ENCODE data around the gene ANAPC15.
"Not testable (repeated sequence)": the region's sequence is repeated elsewhere in the genome, so short reads cannot be mapped to it uniquely, and the experiment has no call there.

Gene ANAPC15

GRCh38 chr11:72112143-72112977 is at the start of gene ANAPC15:
Gene ANAPC15, minus strand, starts transcription at chr11:72112695. Its CDS starts 1,419 bp downstream, at chr11:72111276.
- DNase-seq, result peak; percentile 98

GRCh38 chr11:72160319-72160718 is 47.8 kb upstream of the ANAPC15 start:
- DNase-seq, result no peak

DNA sequence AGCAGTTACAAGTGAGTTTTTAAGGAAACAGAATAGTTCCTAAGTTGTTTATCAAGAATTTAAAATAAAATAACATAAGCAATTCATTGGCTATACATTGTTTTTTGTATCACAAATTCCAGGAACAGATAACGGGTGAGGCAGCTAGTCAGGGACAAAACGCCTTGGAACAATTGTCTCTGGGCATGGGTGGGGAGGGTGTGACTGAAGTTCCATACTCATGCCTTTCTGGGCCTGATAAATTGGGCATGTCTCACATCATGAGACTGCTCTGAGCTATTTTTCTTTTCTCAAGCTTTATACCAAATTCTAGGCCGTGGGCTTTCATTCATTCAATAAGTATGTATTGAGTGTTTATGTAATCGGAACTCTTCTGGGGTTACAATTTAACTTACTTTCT is 44.6 kb upstream of the ANAPC15 start:
- no peak for DNase-seq

- no peak for DNase-seq
These were observed 43.3 kb upstream of the ANAPC15 start for GRCh38 chr11:72155751-72156150.

DNA sequence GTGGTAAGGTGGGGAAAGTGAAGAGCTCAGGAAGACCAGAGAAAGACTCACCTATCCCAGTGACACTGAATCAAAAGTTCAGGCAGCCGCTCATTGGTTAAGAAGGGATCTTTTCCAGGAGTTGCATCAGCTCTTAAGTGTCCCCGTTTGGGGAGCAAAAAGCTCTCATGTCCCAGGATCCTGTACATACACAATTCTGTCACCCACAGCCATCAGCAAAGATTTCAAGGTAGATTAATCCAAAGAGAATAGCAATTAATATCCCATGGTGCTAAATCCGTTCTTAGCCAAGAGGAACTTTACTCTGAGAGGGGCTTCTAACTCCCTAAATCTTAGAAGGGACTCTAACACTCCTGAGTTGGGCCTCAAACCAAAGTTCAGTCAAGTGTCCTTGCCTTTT is 42.3 kb upstream of the ANAPC15 start:
- DNase-seq, result no peak

DNA sequence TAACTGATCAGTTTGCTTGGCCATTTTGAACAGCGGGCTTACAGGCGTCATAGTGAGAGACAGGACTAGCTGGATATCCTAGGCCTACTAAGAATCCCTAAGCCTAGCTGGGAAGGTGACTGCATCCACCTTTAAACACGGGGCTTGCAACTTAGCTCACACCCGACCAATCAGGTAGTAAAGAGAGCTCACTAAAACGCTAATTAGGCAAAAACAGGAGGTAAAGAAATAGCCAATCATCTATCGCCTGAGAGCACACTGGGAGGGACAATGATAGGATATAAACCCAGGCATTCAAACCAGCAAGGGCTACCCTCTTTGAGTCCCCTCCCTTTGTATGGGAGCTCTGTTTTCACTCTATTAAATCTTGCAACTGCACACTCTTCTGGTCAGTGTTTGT is 41.4 kb upstream of the ANAPC15 start:
- not testable (repeated sequence) for DNase-seq

- DNase-seq, result no peak
These were observed 38.4 kb upstream of the ANAPC15 start for GRCh38 chr11:72150882-72151281.

GRCh38 chr11:72146625-72147024 is 34.1 kb upstream of the ANAPC15 start:
- no peak for DNase-seq

GRCh38 chr11:72144807-72145565 is 32.5 kb upstream of the ANAPC15 start:
- no peak for DNase-seq

DNA sequence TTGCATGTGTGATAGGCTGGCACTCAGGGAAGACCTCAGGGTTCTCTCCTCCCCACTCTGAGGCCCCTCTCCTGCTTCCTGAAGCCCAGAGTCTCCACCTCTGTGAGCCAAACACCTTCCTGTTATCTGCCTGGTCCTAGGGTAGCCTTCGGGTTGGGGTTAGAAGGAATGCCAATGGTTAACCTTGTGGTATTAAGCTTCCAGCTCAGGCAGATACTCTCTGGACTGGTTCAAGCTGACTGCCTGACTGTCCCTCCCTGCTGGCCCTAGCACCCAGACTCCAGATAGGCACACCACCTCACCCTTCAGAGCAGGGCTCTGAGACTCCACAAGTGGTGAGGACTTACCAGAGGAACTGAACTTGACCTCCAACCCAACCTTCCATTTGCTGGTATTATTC is 30.0 kb upstream of the ANAPC15 start:
- not testable (repeated sequence) for DNase-seq

DNA sequence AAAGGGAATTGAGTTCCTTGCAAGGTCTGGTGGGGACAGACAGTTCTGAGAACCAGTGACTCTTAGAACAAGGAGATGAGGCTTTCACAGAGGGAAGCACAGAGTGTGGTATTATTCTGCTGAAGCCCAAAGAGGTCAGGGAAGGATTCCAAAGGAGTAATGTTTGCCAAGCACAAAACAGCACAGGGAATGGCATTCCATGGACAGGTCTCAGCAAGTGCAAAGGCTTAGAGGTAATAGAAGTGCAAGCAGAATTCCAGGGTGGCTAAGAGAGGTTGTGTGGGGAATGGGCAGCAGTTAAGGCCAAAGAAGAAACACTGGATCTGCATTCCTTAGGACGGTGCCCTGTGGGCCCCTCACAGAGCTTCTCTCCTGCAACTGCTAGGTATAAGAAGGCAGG is 29.6 kb upstream of the ANAPC15 start:
- DNase-seq, result not testable (repeated sequence)

GRCh38 chr11:72141066-72141465 is 28.6 kb upstream of the ANAPC15 start:
- no peak for DNase-seq

DNA sequence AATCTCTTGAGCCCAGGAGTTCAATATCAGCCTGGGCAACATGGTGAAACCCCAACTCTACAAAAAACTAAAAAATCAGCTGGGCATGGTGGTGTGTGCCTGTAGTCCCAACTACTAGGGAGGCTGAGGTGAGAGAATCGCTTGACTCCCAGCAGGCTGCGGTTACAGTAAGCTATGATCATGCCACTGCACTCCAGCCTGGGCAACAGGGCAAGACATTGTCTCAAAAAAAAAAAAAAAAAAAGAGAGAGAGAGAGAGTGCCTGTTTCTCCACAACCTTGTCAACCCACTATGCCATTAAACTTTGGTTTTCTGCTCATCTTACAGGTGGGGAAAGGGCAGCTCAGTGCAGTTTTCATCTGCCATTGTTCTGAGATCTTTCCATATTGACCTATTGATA is 28.2 kb upstream of the ANAPC15 start:
- DNase-seq, result no peak

GRCh38 chr11:72139500-72139899 is 27.0 kb upstream of the ANAPC15 start:
- DNase-seq, result no peak

- DNase-seq, result no peak
These were observed 26.4 kb upstream of the ANAPC15 start for GRCh38 chr11:72138821-72139390.

DNA sequence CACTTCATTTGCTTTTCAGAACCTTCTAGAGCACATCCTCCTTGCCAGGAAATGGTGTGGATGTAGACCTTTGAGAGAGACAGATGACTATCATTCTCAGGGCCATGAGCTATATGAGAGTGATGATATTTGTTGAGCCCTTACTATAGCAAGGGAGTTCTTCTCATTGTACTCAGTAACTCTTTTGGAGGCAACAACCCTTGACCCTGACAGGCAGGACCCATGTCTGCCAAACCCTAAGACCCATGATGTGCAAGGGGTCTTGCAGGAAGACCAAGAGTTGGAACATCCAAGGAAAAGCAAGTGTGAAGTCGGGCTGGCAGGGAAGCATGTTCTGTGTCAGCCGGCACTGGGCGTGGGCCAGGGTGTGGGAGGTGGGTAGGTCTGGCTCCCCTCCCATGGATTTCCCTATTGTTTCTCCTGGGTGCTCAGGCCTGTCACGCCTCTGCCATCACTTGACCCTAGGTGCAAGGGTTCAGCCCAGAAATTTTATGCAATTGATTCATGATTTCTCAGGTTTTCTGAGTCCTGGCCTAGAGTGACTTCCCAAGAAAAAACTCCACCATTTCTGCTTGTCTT is 24.3 kb upstream of the ANAPC15 start:
- no peak for DNase-seq

DNA sequence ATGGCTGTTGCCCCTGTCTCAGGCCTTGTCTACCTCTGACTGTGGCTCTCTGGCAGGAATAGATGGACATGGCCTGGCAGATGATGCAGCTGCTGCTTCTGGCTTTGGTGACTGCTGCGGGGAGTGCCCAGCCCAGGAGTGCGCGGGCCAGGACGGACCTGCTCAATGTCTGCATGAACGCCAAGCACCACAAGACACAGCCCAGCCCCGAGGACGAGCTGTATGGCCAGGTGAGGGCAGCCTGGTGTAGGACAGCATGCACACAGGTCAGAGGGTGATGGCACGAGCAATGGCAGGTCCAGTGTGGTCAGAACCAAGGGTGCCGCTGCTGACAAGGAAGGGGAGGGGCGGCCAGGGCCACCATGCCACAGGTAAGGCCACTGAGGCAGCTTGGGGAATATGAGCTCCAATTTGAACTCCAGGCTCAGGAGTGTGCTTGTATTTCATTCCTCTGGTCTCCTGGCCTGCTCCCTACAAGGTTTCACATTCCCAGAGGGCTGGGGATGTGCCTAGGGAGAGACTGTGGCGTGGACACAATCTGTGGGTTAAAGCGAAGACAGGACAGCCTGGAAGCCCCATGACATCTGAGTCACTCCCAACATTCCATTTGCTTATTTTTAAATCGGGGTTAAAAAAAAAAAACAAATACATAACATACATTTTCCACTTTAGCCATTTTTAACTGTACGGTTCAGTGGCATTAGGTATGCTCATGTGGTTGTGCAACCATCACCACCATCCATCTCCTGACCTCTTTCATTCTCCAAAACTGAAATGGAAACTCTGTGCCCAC is 23.6 kb upstream of the ANAPC15 start:
- no peak for DNase-seq

- not testable (repeated sequence) for DNase-seq
These were observed 23.0 kb upstream of the ANAPC15 start, which contains the start of gene FOLR3 for GRCh38 chr11:72135473-72135872. Gene FOLR3, plus strand, starts transcription at chr11:72135725. Its CDS starts 228 bp downstream, at chr11:72135953.

DNA sequence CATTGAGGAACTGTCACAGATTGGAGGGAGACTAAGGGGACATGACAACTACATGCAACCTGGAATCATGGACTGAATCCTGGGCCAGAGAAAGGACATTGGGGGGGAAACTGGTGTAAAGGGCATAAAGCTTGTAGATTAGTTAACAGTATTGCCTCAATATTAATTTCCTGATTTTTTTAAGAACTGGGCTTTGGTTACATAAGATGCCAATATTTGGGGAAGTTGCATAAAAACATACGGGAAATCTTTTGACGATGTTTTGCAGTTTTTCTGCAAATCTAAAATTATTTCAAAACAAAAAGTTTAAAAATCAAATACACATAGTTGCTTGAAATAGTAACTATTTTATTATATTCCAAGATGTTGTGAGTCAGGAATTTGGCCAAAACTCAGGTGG is 20.2 kb upstream of the ANAPC15 start:
- no peak for DNase-seq

GRCh38 chr11:72129381-72129780 is 16.9 kb upstream of the ANAPC15 start:
- no peak for DNase-seq

- DNase-seq, result no peak
These were observed 15.4 kb upstream of the ANAPC15 start for GRCh38 chr11:72127923-72128322.

DNA sequence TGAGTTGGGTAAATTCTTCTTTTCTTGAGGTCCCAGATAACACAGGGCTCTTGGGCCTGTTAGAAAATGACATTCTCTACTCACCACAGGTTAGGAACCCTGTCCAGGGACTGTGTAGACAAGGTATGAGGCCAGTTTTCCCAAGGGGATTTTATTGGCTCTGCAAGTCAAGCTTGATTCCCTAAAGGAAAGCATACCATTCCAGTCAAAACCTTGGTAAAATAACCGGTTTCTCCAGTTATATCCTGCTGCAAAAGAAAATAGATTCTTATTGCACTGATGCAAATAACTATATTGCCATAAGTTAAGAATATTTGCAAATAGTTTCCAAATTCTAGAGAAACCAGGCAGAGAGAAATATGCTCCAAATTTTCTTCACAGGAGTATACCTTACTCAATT is 13.5 kb upstream of the ANAPC15 start:
- DNase-seq, result no peak

DNA sequence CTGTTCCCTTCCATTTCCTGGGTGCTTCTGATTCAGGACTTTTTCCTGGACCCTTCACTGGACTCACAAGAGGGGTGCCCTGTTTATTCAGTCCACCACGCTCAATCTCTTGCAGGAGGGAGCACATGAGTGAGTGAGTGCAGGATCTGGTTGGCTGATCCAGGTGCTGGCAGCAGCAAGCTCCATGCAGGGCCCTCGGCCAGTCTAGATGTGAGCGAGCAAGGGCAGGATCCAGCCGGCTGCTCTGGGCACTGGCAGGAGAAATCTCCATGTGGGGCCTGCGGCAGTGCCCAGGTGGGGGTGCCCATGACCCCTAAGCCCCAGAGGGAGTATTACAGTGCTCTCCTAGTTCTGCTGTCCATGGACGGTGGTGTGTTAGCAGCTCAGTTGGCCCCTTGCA is 11.6 kb upstream of the ANAPC15 start:
- DNase-seq, result no peak

Measured in NCI-H187 treated with DMSO at 0.1 percent for 48 hours (cell line).